Upper lobe of left lung (tissue), 6 donors: ENCODE results near the gene CATSPER3. TPM values are rescaled to one million over a fixed set of nuclear protein-coding genes. Genes with fewer than 3 reads are reported as not detected.

Experiments
- ATAC-seq, 2 donors: fragments of 200-7000 bp; cut with Tn5 transposase; one replicate each; pipeline ENCODE4 v1.9.1; 2022; ENCODE audit warnings: mild to moderate bottlenecking in 2 of 2, moderate library complexity in 2 of 2; ENCODE audit not compliant: low FRiP score in 2 of 2
- DNase-seq, 2 donors: peaks; one replicate each; pipeline ENCODE4 v3.0.0-alpha.2; 2019 to 2020
- H3K27ac ChIP-seq, 4 donors: fragments of 200-600 bp; sonication (generic); one replicate each; pipeline ENCODE4 v1.5.1; 2016 to 2019
- H3K27me3 ChIP-seq, 4 donors: fragments of 200-600 bp; sonication (generic); one replicate each; pipeline ENCODE4 v1.5.1; 2017 to 2019
- H3K36me3 ChIP-seq, 4 donors: fragments of 200-600 bp; sonication (generic); one replicate each; pipeline ENCODE4 v1.5.1; 2016 to 2019
- H3K4me1 ChIP-seq, 4 donors: fragments of 200-600 bp; sonication (generic); one replicate each; pipeline ENCODE4 v1.5.1; 2018 to 2019
- H3K4me3 ChIP-seq, 4 donors: fragments of 200-600 bp; sonication (generic); one replicate each; pipeline ENCODE4 v1.5.1; 2017 to 2019; ENCODE audit warnings: mild to moderate bottlenecking in 2 of 4, moderate library complexity in 1 of 4
- H3K9me3 ChIP-seq, 4 donors: fragments of 200-600 bp; sonication (generic); one replicate each; pipeline ENCODE4 v1.5.1; 2018 to 2019
- CTCF ChIP-seq, 6 experiments: fragments of 450-650 bp in 4 of 6; fragments of 200-600 bp in 2 of 6; sonication (generic) in 2 of 6; IDR thresholded peaks; one replicate each; pipeline ENCODE4 v1.5.1; 2016 to 2019; ENCODE audit warnings: antibody characterized with exemption in 6 of 6
- EP300 ChIP-seq, 4 donors: sonication (generic); formaldehyde crosslinking; IDR thresholded peaks; one replicate each; pipeline ENCODE4 v1.5.1; 2017; ENCODE audit warnings: antibody characterized with exemption in 4 of 4, control low read depth in 2 of 4
- POLR2A ChIP-seq, 4 donors: fragments of 450-650 bp; IDR thresholded peaks; one replicate each; pipeline ENCODE4 v1.5.1; 2016 to 2017; ENCODE audit warnings: antibody characterized with exemption in 4 of 4, mild to moderate bottlenecking in 2 of 4
- POLR2AphosphoS5 ChIP-seq, 2 donors: sonication (generic); formaldehyde crosslinking; IDR thresholded peaks; one replicate each; pipeline ENCODE4 v1.5.1; 2017; ENCODE audit warnings: antibody characterized with exemption in 2 of 2
- WGBS, 2 donors: methylation state at CpG; one replicate each; pipeline ENCODE4 v1.1.5; 2017 to 2018; 5-methylcytosine and 5-hydroxymethylcytosine counted together
- total RNA-seq, 6 donors: library from RNA; depleted of rRNA in 4 of 6; stranded (reverse); fragments of >200 nt in 4 of 6; gene quantifications; one replicate each; pipeline versions ENCODE4 v1.1.0 to v1.2.1, GENCODE V29; 2016 to 2021
- donor health status: DM: no; HTN: no; CAD: no; lungs with moderate emphysema.
- donor health status: DM: no; HTN: yes; CAD: no; lungs with severe emphysema.

CATSPER3 gene
- total RNA-seq, result 1 to 10 TPM in 1 of 6 donors, under 1 TPM in 1, not detected in 4; 0.67 to 1.7 TPM

GRCh38 chr5:134967607-134968006, at the start of gene CATSPER3:
TSS of gene CATSPER3 (plus strand) at chr5:134967907. CDS start at chr5:134967992, 85 bp downstream.
- no peaks in the 10 kb centered on the region for H3K9me3 ChIP-seq
- H3K36me3 ChIP-seq, result peaks cover 0 to 6% (median 5%) of the 10 kb centered on the region in 4 donors
- H3K4me3 ChIP-seq, result no peak within 1 kb of the TSS
- 96 to 97% methylated on average over 3 of the region's 3 CpGs for WGBS, 2 donors
- no peaks in the 10 kb centered on the region for H3K27me3 ChIP-seq
- H3K4me1 ChIP-seq, result no peaks in the 10 kb centered on the region
- TF ChIP-seq POLR2AphosphoS5 (IDR thresholded peaks at IDR 0.05) (no peak), EP300 (IDR thresholded peaks at IDR 0.05) (no peak), CTCF (IDR thresholded peaks at IDR 0.05) (no peak), POLR2A (IDR thresholded peaks at IDR 0.05) (no peak)
- ATAC-seq, result no peak
- no peak within 1 kb of the TSS for H3K27ac ChIP-seq
- no peak for DNase-seq

DNA sequence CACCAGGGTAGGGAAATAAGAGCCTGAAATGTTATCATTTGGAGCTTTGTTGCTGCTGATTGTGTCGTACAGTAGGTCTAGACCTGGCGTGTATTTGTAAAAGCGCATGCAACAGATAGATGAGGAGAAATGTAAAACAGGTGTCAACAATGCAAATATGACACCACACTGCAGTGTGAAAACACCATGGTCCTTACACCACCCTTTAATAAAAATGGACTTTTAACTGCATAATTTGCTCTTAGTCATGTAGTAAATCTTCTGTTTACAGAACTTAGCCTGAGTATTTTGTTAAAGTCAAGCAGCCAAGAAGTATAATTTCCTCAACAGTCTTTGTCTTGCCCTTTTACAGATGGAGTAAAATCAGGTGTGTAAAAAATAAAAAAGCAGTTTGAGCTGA, 48.8 kb upstream of the CATSPER3 start:
- H3K4me3 ChIP-seq, result no peak overlapping the region
- H3K4me1 ChIP-seq, result peaks cover 0 to 12% (median 6%) of the 10 kb centered on the region in 4 donors
- DNase-seq, result no peak
- ATAC-seq, result no peak
- no peak overlapping the region for H3K27ac ChIP-seq
- 95 to 99% methylated on average over 3 of the region's 3 CpGs for WGBS, 2 donors
- no peaks in the 10 kb centered on the region for H3K9me3 ChIP-seq
- TF ChIP-seq POLR2A (IDR thresholded peaks at IDR 0.05), result no peak
- no peak for TF ChIP-seq CTCF (IDR thresholded peaks at IDR 0.05)
- TF ChIP-seq POLR2AphosphoS5 (IDR thresholded peaks at IDR 0.05), result no peak
- TF ChIP-seq EP300 (IDR thresholded peaks at IDR 0.05), result no peak
- peaks cover 7 to 37% (median 18%) of the 10 kb centered on the region in 4 donors for H3K36me3 ChIP-seq
- no peaks in the 10 kb centered on the region for H3K27me3 ChIP-seq

DNA sequence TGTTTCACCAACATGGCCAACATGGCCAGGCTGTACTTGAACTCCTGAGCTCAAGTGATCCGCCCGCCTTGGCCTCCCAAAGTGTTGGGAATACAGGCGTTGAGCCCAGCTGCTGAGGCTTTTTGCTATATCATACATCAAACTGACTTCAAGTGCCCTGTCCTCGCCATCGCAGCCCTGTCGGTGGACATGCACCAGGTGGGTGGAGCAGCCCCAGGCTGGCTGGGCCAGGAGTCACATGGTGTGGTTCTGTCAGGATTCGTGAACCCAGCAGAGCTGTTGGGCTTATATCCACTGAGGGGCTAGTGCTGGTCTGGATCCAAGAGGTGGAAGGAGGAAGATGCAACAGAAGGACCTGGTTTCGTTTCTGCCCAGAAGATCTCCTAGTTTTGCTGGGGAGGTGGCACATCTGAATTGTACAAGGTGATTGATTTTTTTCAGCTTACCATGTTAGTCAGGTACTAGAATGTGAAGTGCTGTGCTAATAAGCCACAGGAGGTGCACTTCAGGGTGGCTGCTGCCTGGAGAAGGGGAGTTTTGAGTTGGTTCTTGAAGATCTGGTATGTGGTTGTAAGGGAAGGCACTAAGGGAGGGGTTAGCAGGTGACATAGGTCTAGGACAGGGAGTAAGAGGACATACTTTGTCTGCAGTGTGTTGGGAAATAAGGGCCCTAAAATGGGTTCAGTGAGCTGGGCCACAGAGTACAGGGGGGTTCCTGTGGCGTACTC, 46.7 kb upstream of the CATSPER3 start:
- 80 to 89% methylated on average over 8 to 9 of the region's 9 CpGs for WGBS, 2 donors
- peak overlapping the region in 1 of 4 donors; percentile 59 for H3K27ac ChIP-seq
- ATAC-seq, result no peak

GRCh38 chr5:134932508-134932907, 35.2 kb upstream of the CATSPER3 start:
- no peaks in the 10 kb centered on the region for H3K4me1 ChIP-seq
- H3K27ac ChIP-seq, result no peak overlapping the region
- no peak for TF ChIP-seq POLR2AphosphoS5 (IDR thresholded peaks at IDR 0.05)
- TF ChIP-seq EP300 (IDR thresholded peaks at IDR 0.05), result no peak
- no peak for TF ChIP-seq POLR2A (IDR thresholded peaks at IDR 0.05)
- TF ChIP-seq CTCF (IDR thresholded peaks at IDR 0.05), result no peak
- DNase-seq (no peak), ATAC-seq (no peak)
- H3K4me3 ChIP-seq, result no peak overlapping the region
- peaks cover 0 to 52% (median 20%) of the 10 kb centered on the region in 4 donors for H3K36me3 ChIP-seq
- H3K27me3 ChIP-seq, result no peaks in the 10 kb centered on the region
- WGBS, 2 donors, result 98 to 100% methylated on average over 3 of the region's 3 CpGs
- H3K9me3 ChIP-seq, result no peaks in the 10 kb centered on the region

More for the DNA sequence above, 46.7 kb upstream of the CATSPER3 start:
- H3K9me3 ChIP-seq, result no peaks in the 10 kb centered on the region
- TF ChIP-seq POLR2AphosphoS5 (IDR thresholded peaks at IDR 0.05) (no peak), EP300 (IDR thresholded peaks at IDR 0.05) (no peak), POLR2A (IDR thresholded peaks at IDR 0.05) (no peak), CTCF (IDR thresholded peaks at IDR 0.05) (no peak)
- no peaks in the 10 kb centered on the region for H3K27me3 ChIP-seq
- H3K4me1 ChIP-seq, result peaks cover 0 to 12% (median 6%) of the 10 kb centered on the region in 4 donors
- peaks cover 4 to 24% (median 11%) of the 10 kb centered on the region in 4 donors for H3K36me3 ChIP-seq
- peak; percentile 15 to 56 for DNase-seq
- H3K4me3 ChIP-seq, result no peak overlapping the region
